ENCODE results near the gene HEATR1.
"Not testable (repeated sequence)": the region's sequence is repeated elsewhere in the genome, so short reads cannot be mapped to it uniquely, and the experiment has no call there.

The HEATR1 gene

DNA sequence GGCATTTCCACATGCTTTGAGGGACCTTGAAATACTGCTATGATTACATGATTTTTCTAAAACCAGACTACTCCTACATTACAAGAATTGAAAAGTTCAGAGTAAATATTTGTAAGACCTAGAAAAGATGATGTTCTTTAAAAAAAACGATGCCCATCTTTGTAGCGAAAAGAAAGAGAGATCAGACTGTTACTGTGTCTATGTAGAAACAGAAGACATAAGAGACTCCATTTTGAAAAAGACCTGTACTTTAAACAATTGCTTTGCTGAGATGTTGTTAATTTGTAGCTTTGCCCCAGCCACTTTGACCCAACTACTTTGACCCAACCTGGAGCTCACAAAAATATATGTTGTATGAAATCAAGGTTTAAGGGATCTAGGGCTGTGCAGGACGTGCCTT lies 100.0 kb downstream of the HEATR1 start:
- not testable (repeated sequence) for DNase-seq

DNA sequence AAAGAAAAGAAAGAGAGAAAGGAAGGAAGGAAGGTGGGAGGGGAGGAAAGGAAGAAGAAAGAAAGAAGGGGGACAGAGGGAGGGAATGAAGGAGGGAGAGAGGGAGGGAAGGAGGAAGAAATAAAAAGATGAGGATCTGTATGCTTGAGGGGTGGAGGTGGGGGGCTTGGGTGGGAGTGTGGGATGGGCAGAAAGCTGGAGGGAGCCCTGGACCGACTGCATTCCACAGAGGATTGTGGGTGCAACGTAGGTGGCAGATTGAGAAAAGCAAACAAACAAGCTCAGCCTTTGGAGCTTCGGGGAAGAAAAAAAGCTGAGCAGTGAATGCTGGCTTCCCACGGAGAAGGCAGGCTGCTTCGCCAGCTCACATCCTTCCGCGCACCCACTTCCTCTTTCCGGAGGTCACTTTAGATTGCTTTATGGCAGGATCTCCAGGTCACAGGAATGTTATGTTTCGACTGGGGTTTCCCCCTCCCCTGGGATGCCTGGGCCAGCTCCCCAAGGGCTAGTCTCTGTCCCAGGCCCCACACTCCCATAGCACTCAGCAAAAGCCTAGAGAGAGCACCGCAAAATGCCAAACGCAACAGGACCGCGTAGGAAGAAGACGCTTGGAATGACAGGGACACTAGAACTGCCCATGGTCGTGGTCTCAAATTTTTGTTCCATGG lies 101.2 kb downstream of the HEATR1 start:
- DNase-seq = peak; percentile 34

DNA sequence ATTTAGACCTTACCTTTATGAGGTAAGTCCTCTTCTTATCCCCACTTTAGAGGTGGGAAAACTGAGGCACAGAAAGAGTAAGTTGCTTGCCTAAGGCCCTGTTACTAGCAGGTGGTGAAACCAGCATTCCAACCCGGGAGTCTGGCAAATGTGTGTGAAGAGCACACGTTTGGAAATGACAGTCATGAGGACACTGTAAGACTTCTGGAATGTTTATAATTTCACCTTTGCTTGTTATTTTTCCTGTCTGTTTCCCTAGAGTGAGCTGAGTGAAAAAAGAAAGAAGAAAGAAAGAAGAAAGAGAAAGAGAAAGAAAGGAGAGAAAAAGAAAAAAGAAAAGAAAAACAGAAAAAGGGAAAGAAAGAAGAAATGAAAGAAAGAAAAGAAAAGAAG lies 101.7 kb downstream of the HEATR1 start:
- DNase-seq = no peak

DNA sequence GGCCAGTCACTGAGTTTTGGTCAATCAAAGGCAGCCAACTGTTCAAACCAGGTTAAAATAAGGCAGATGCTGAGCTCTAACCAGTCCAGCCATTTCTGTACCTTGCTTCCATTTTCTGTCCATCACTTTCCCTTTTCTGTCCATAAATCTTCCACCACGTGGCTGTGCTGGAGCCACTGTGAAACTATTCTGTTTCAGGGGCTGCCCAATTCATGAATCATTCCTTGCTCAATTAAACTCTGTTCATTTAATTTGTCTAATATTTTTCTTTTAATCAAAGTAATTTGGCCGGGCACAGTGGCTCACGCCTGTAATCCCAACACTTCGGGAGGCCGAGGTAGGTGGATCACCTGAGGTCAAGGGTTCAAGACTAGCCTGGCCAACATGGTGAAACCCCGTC lies 103.2 kb downstream of the HEATR1 start:
- no peak for DNase-seq

Measured in stimulated activated CD8-positive, alpha-beta memory T cell treated with anti-CD3 and anti-CD28 coated beads, Interleukin-4, amount 100 ng/mL, for 48 hours (primary cell).